GM19468 (cell line): ENCODE data around the gene MYO18B.

Experiments used
- ATAC-seq: cut with Tn5 transposase; IDR thresholded peaks from one replicate; pipeline ENCODE4 v1.9.1; 2021; ENCODE audit warnings: mild to moderate bottlenecking, moderate library complexity, moderate number of reproducible peaks; ENCODE audit not compliant: unreplicated experiment; ENCODE audit errors: extremely low read depth

MYO18B gene

DNA sequence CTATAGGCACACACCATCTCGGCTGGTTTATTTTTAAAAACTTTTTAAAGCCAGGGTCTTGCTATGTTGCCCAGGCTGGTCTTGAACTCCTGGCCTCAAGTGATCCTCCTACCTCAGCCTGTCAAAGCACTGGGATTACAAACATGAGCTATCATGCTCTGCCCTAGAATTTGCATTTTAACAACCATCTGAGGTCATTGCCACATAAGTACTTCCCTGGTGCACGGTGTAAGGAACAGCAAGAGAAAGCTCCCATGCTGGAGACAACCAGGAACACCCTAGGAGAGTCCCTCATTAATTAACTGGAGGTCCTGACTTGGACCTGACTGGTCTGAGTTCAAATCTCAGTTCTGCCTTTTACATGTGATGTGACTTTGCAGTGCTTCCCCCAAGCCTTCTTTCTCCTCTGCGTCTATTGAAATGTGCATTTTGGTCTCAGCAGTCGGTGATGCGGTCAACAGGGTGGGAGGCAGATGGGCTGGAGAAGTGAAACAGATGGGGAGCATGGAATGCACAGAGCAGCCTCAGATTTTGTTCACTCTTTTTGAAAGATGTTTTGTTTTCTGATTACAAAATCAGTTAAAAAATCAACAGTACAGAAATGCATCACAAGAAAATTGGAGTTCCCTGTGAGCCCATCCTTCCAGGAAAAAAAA, 146.5 kb downstream of the MYO18B start:
- no peak for ATAC-seq

DNA sequence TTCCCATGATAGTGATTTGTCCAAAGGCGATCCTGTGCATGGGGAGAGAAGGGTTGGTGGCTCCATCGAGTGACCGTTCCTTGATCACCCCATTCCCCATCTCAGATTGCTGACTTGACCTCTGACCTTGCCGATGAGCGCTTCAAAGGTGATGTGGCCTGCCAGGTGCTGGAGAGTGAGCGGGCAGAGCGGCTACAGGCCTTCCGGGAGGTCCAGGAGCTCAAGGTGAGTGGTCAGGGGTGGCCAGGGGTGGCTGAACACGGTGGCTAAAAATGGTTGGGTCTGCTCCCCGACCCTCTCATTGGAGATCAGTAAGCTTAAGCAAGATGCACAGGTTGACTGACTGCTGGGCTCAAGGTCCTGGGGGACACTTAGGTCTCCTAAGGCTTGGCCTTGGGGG, 148.7 kb downstream of the MYO18B start:
- no peak for ATAC-seq

DNA sequence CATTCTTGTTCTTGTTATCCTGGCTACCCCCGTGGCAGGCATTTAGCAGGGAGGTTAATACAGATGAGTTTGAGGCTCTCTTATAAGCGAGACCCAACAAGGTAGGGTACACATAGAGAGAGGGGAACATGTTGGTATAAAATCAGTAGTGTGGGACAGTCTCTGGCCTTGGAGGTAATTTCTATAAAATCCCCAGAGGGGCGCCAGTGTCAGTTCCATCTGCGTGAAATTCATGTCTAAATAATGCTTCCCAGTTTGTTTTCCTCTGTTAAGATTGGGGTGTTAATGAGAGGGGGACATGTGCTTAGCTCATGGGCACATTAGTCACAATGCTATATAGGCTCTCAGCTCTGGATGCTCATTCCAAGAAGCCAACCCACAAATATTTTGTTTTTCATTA, 150.7 kb downstream of the MYO18B start:
- no peak for ATAC-seq

DNA sequence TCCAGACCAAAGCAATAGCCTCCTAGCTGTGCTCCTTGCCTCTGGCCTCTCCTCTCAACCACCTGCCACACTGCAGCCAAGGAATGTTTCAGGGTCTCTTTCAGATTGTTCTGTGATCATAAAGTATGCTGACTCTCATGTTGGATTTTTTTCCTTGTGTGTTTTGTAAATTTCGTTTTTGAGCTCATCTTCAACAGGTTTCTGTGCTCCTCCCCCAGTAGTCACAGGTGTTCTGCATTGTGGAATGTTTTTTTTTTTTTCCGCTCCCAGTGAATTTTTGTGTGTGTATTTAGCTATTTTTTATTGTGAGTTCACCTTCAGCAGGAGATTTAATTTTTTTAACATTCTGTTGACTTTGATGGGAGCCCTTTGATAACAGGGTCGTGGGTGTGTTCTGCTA, 153.7 kb downstream of the MYO18B start:
- no peak for ATAC-seq

DNA sequence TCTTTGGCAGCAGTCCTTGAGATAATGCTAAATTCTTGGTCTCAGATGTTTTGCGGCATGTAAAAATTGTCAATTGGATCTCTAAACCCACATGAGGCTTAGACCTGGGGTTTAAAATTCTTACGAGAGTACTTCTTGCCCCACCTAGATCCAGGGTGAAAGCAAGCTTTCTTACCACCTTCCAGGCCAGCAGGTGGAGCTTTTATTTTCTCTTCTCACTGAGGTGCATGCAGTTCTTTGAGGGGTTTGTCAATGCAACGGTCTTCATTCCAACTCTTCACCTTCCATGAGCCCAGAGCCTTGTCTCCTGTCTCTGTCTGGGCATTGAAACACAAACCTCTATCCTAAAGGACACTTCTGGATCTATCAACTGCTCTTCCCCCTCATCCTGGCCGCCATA, 154.1 kb downstream of the MYO18B start:
- ATAC-seq = no peak

DNA sequence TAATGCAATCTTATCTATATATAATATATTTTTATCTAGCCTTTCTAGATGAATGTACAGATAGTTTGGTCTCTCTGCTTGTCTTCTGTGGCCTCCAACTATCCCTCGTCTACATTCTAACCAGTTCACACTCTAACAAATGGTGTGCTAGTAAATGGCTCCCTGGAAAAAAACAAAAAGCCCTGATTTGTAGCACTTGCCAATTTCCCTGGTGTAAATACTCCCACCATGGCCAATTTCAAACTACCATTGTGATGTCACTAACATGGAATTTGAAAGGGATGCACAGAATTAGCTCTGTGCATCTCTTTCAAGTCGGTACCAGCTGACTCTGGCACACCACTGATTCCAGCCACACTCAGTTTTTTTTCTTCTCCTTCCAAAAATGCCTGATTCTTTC, 154.6 kb downstream of the MYO18B start:
- ATAC-seq = no peak

DNA sequence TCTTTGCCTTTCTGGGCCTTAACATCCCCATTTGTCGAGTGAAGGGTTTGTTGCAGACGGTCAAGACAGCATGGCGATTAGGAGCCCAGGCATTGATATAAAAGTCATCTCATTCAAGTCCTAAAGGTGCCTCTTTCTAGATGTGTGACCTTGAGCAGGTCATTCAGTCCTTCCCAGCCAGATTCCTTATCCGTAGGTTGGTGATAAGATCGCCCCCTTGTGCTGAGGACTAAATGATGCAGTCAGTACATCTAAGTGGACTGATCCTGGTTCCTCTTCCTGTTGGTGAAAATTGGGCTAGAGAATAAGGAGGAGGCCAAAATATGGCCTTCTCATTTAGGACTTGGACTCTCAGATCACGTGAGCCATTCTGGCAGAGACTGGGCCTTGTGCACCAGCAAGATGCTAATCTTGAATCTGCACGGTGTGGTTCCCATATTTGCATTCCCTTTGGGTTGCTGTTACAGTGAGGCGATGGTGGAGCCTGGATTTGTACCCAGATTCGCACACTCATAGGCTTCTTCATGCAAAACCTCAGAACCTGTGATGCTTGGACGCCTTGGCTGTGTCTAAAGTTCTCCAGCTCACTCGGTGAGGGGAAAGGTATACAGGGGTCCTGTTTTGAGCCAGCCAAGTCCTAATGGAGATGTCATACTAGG, 156.8 kb downstream of the MYO18B start:
- no peak for ATAC-seq

DNA sequence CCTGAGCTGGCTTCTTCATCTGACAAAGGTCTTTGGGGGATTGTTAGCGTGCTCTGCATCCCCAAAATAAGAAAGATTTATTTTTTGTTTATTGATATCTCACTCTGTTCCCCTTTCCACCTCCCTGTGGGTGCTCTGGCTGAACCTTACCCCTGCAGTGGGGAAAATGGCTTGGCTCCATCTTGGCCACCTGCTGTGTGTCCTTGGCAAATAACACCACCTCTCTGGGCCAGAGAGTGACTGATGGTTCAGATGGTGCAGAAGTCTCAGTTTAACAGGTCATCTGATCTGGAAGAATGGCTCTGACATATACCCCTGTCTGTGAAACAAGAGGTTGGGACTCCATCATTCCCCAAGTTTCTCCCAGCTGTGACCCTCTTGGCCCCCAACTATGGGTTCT, 157.6 kb downstream of the MYO18B start:
- no peak for ATAC-seq

DNA sequence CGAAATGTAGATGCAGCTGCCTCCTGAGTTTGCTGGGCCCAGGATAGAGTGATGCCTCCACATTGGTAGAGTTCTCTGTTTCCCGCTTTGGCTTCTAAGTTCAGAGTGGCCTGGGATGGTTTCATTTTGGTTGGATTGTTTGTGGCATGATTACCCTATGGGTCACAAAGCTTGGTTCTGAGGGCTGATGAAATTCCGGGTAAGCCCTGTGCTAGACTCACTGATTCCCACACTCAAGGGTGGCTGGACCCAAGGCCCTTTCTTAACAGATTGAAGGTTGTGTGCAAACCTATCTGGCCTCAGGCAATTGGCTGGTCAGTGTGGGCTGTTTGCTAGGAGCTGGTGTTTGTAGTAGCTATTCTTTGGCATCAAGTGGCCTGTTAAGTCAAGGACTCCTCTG, 158.4 kb downstream of the MYO18B start:
- no peak for ATAC-seq

DNA sequence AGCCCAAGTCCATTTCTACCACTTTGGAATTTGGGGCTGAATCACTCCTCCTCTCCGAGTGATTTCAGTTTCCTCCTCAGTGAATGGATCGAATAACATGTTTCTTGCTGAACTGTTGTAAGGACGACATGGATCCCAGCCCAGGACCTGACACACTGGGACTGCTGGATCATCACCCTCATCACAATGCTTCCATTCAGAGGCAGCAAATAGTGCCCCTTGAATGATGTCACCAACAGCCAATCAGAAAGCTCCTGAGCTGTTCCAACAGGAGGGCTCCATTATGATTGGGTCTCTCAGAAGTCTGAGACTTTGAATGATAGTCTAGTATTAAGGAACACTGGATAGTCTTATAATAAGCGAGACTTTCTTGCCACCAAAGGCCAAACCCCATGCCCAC, 158.9 kb downstream of the MYO18B start:
- no peak for ATAC-seq

DNA sequence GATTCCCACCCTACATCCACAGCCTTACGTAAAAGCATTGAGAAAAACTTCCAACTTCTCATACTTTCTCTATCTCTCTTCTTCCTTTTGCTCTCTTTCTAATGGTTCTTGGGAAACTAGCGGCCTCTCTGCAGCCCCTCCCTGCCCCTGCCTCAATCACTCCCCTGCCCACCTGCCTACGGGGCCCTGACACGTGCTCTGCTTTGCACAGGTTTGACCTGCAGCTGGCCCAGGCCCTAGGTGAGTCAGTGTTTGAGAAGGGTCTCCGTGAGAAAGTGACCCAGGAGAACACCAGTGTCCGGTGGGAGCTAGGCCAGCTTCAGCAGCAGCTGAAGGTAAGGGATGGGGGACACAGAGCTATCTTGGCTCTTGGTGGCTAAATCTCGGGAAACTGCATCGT, 160.4 kb downstream of the MYO18B start:
- no peak for ATAC-seq

DNA sequence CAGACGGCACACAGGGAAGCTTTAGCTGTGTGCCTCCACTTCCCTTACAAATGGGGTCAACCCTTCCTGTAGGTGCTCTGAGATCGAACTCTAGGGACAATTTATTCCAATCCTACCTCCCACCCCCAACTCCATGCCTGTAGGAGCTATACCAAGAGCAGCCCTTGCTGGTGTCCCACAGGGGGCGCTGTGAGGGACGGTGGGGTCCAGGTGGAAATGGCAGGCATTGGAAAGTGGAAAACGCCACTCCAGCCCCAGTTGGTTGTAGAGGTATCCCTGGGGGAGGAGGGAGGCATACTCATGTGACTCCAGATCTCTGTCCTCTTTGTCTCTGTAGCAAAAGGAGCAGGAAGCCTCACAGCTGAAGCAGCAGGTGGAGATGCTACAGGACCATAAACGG, 161.3 kb downstream of the MYO18B start:
- ATAC-seq = no peak

DNA sequence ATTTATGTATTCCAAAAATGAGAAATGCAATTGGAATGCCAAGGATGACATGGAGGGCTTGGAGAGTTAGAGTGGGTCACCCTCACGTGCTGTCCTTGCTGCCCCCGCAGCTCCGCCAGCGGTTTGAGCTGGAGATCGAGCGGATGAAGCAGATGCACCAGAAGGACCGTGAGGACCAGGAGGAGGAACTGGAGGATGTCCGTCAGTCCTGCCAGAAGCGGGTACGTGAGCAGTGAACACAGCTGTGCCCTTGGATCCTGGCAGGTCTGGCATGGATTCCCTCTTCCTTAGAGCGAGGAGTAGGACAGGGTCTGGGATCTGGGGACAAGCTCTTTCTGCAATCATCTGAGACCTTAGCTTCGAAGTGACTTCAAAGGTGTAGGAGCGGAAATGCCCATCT, 166.2 kb downstream of the MYO18B start:
- no peak for ATAC-seq

DNA sequence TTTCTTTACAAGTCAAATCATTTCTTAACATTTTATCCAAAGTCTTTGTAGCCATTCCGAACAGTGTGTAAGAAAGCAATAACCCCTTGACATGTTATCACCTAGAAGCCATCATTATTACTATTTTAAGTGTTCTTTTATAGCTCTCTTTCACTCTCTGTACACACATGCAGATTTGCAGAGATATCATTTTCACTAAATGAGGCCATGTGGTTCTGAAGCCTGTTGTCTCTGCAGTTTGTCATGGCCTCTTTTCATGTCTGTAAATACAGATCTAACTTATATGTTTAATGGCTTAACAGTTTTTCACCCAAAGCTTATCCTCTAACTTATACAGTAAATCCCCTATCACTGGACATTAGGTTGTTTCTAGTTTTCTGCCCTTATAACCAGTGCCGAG, 166.8 kb downstream of the MYO18B start:
- no peak for ATAC-seq

DNA sequence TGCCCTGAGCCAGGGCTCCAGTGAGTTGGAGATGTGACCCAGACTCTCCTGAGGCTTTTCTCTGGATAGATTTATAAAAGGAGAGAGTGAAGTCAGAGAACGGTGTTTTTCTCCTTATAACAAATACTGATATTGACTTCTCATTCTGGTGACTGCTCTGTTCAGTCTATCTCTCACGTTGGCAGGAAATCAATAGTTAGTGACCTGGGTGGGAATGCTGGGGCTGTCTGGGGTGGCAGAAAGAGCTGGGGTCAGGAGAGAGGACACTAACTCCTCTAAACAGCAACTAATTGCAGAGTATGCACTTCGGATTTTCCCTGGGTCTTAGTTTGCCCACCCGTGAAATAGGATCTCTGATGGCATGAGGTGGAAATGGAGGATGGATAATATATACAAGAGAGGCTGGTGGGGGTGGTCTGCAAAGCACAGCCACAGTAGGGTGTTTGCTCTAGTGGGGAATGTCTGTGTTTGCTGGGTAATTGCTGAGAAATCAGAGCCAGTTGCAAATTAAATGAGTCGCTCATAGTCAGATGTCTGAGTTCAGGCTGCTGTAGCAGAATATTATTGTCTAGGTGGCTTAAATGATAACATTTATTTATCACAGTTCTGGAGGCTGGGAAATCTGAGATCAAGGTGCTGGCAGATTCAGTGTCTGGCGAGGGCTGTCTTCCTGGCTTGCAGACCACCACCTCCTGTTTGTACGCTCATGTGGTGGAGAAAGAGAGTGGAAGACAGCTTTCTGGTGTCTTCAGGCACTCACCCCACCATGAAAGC, 167.8 kb downstream of the MYO18B start:
- ATAC-seq = no peak

DNA sequence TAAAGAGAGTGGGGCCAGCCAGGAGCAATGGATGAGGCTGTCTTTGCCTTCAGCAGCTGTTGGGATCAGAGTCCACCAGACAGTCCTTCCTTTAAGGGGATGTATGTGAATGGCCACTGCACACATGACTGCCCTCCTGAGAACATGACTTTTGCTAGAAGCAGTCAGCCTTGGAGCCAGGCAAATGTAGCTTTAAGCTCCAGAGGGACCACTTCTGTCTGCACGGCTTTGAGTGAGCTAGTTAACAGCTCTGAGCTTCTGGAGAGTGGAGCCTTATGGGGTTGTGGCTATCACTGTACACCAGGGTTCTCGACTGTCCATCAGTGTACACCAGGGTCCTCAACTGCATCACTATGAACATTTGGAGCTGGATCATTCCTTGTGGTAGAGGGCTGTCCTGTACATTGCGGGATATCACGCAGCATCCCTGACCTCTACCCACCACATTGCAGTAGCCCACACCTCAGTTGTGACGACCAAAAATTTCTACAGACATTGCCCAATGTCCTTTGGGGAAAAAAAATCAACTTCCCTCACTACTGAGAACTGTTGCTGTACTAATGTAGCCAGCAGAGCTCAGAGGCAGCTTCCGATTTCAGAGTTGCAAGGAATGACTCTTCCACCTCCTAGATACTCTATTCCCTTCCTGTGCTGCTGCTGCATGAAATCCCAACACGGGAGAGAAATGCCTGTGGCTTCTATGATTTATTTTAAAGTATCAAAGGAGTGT, 169.4 kb downstream of the MYO18B start:
- ATAC-seq = no peak

DNA sequence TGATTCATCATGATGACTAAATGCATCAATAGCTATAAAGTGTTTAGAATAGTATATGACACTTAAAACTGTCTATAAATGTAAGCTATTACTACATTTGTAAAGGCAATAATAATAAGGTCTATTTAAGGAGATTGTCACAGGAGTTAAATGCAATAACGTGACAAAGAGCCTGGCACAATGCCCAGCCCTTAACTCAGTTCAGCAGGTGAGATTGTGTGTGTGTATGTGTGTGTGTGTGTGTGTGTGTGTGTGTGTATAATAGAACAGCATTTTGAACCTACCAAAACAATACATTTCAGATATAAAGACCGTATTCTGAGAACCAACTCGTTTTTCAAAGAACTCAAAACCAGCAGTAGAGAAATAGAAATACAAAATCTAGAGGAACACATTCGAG, 177.5 kb downstream of the MYO18B start:
- no peak for ATAC-seq

DNA sequence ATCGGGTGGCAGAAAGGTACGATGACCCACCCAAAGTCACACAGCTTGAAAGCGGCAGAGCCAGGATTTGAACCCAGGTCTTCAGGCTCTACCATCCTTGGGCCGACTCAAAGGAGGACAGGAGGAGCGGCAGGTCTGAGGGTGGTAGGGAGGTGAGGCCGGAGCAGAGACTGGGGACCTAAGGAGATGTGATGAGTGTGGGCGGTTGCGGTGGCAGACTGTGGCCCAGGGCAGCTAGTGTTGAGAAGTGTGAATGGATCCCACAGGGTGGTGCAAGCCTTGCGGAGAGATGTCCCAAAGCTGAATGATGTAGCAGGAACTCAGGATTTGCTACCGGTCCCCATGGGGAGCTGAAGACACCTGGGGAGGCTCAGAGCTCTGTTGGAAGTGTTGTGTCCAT, 180.2 kb downstream of the MYO18B start:
- ATAC-seq = no peak

DNA sequence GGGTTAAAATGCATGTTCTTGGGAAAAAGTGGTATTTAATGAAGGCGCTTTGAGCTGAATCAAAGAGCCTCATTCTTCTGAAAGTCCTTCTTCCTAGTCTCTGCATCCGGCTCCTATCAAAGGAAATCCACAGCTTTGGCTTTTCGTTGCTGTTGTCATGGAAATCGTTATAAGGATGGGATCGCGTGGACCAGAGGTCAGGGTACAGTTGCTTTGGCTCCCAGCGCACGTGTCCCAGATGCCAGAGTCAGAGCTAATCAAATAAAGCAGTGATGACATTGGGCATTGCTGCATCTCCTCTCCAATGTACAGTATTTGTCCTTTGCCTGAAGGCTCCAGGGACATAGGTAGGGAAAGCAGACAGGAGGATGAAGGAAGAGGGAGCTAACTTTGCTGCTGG, 181.9 kb downstream of the MYO18B start:
- no peak for ATAC-seq

DNA sequence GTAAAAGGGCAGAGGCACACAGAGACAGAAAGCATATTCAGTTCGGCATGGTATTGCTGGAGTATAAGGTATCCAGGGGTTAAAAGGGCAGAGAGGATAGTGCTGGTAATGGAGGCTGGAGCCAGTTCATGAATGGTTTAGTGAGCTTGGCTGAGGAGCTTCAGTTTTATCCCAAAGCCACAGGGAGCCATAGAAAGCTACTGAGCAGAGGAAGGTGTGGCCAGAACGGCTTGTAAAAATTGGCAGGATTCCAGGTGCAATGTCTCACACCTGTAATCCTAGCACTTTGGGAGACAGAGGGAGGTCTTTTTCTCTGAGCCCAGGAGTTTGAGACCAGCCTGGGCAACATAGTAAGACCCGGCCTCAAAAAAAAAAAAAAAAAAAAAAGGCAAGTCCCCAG, 186.1 kb downstream of the MYO18B start:
- ATAC-seq = no peak

DNA sequence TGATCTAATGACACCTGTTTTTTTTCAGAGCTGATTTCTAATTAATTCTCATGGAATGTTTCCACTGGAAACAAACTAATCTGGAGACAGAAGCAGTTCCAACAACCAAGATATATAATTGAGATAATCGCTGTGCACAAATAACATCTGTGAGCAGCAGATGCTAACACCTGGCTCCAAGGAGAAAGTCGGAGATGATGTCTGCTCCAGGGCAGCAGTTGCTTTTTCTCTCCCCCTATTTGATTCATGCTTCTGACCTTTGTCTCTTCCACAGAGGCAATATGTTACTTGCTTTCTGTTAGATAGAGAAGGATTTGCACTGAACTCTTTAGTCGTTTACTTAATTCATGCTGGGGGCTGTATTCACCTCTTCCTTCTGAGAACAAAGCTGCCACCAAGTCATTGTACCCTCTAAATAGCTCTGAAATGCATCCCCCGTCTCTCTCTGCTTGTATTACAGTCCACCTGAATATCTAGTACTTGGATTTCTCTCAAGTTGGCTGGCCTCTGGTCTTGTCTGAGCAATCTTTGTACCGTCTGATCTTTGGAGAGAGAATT, 187.4 kb downstream of the MYO18B start:
- ATAC-seq = no peak
